Measurements from ENCODE around the gene HYCC1.
A peak's percentile ranks its signal among the peaks of the same experiment; 100 is the strongest.
"Not testable (repeated sequence)": the region's sequence is repeated elsewhere in the genome, so short reads cannot be mapped to it uniquely, and the experiment has no call there.

The HYCC1 gene

GRCh38 chr7:23013715-23014649, at the start of gene HYCC1:
HYCC1 (minus strand) TSS chr7:23014130; CDS start chr7:22991111, 23,019 bp downstream.
- peak within 1 kb of the TSS; percentile 94 for H3K4me3 ChIP-seq (ENCODE audit: low read length)
- TF ChIP-seq ZNF274 (IDR thresholded peaks at IDR 0.05; ENCODE audit: low read depth, low read length), result no peak

GRCh38 chr7:23062452-23062851, 48.5 kb upstream of the HYCC1 start:
- no peak overlapping the region for H3K4me3 ChIP-seq (ENCODE audit: low read length)
- no peak for TF ChIP-seq ZNF274 (IDR thresholded peaks at IDR 0.05; ENCODE audit: low read depth, low read length)

- no peak for TF ChIP-seq ZNF274 (IDR thresholded peaks at IDR 0.05; ENCODE audit: low read depth, low read length)
- no peak overlapping the region for H3K4me3 ChIP-seq (ENCODE audit: low read length)
Observed at GRCh38 chr7:23061327-23061726, 47.4 kb upstream of the HYCC1 start.

- TF ChIP-seq ZNF274 (IDR thresholded peaks at IDR 0.05; ENCODE audit: low read depth, low read length), result no peak
- H3K4me3 ChIP-seq (ENCODE audit: low read length), result no peak overlapping the region
Observed at GRCh38 chr7:23058408-23059096, 44.6 kb upstream of the HYCC1 start.

DNA sequence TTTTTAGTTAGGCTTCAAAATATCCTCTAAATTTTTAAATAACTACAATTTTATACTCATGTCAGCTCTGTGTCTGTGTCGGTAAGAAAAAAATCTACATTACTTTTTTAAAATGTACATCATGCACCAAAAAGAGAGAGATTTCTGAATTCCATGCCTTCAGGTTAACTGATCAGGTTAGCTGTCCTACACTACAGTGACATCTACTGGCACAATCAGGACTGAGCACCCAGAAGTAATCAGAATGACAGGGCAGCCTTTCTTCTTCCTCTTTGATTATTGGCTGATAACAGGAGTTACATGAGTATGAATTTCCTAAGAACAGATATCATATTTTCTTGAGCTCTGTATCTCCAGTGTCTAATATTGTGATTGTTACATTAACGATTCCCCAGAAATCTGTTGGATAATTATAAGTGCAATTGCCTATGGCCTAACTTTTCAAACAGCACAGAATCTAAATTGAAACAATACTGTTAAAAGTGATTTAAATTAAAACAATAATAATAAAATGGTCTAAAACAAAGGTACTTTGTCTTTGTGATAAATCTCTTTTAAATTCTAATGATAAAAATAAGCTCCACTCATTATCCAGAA, 41.8 kb upstream of the HYCC1 start:
- no peak for TF ChIP-seq ZNF274 (IDR thresholded peaks at IDR 0.05; ENCODE audit: low read depth, low read length)

GRCh38 chr7:23051124-23051485, 37.2 kb upstream of the HYCC1 start:
- H3K4me3 ChIP-seq (ENCODE audit: low read length), result not testable (repeated sequence)

More for the DNA sequence above, 41.8 kb upstream of the HYCC1 start:
- no peak overlapping the region for H3K4me3 ChIP-seq (ENCODE audit: low read length)

DNA sequence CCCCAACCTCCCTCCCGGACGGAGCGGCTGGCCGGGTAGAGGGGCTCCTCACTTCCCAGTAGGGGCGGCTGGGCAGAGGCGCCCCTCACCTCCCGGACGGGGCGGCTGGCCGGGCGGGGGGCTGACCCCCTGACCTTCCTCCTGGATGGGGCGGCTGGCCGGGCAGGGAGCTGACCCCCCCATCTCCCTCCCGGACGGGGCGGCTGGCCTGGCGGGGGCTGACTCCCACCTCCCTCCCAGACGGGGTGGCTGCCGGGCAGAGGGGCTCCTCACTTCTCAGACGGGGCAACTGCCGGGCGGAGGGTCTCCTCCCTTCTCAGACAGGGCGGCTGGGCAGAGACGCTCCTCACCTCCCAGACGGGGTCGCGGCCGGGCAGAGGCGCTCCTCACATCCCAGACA, 32.4 kb upstream of the HYCC1 start:
- H3K4me3 ChIP-seq (ENCODE audit: low read length), result not testable (repeated sequence)

- H3K4me3 ChIP-seq (ENCODE audit: low read length), result not testable (repeated sequence)
Observed at GRCh38 chr7:23045086-23045485, 31.2 kb upstream of the HYCC1 start.

GRCh38 chr7:23044581-23044980, 30.7 kb upstream of the HYCC1 start:
- H3K4me3 ChIP-seq (ENCODE audit: low read length), result no peak overlapping the region
- TF ChIP-seq ZNF274 (IDR thresholded peaks at IDR 0.05; ENCODE audit: low read depth, low read length), result no peak

DNA sequence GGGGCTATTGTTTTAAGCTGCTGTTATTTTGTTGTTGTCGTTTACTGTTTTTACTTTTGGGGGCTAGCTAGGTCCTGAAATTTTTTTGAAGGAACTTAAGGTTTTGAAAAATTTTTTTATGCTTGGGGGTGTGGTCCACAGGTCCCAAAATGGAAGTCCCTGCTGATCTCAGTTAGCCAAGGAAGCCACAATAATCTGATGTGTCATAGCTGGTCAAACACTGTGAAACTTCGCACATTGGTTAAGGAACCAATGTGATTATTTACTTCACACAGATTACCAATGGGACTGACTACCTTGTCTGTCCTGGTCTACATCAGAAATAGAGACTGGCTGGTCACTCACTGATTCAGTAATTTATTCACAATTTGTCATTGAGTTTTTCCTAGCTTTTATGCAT, 29.5 kb upstream of the HYCC1 start:
- no peak overlapping the region for H3K4me3 ChIP-seq (ENCODE audit: low read length)
- no peak for TF ChIP-seq ZNF274 (IDR thresholded peaks at IDR 0.05; ENCODE audit: low read depth, low read length)

DNA sequence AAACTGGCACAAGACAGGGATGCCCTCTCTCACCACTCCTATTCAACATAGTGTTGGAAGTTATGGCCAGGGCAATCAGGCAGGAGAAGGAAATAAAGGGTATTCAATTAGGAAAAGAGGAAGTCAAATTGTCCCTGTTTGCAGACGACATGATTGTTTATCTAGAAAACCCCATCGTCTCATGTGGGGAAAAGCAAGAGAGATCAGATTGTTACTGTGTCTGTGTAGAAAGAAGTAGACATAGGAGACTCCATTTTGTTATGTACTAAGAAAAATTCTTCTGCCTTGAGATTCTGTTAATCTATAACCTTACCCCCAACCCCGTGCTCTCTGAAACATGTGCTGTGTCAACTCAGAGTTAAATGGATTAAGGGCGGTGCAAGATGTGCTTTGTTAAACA, 25.7 kb upstream of the HYCC1 start:
- H3K4me3 ChIP-seq (ENCODE audit: low read length), result not testable (repeated sequence)

- H3K4me3 ChIP-seq (ENCODE audit: low read length), result not testable (repeated sequence)
Observed at GRCh38 chr7:23035542-23036371, 21.8 kb upstream of the HYCC1 start.

DNA sequence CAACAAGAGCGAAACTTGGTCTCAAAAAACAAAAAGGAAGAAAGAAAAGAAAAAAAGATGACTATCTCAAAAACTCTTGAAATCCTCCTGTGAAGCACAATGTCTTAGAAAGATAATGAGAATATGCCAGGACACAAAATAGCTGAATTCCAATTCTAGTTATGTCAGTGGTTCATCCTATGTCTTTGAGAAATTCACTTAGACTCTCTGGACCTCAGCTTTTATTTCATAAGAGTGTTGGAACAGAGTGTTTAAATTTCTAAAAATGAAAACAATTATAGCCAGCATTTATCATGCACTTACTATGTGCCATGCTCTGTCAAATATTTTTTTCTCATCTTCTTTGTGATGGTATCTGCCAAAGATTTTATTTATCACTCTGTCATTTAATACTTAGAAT, 13.3 kb upstream of the HYCC1 start:
- no peak overlapping the region for H3K4me3 ChIP-seq (ENCODE audit: low read length)
- no peak for TF ChIP-seq ZNF274 (IDR thresholded peaks at IDR 0.05; ENCODE audit: low read depth, low read length)

GRCh38 chr7:23026164-23026563, 12.2 kb upstream of the HYCC1 start:
- no peak for TF ChIP-seq ZNF274 (IDR thresholded peaks at IDR 0.05; ENCODE audit: low read depth, low read length)

More at GRCh38 chr7:23026164-23026563, 12.2 kb upstream of the HYCC1 start:
- H3K4me3 ChIP-seq (ENCODE audit: low read length), result no peak overlapping the region
